CD4-positive, alpha-beta T cell treated with Interferon alpha-2 for 1 hour (primary cell): ENCODE measurements around the gene ERAP2.
A peak's percentile ranks its signal among the peaks of the same experiment; 100 is the strongest.
"Not testable (repeated sequence)": the region's sequence is repeated elsewhere in the genome, so short reads cannot be mapped to it uniquely, and the experiment has no call there.

ENCODE experiments used
- DNase-seq, 2 donors: peaks; one replicate each; pipeline ENCODE4 v3.0.0-alpha.2; 2020 to 2022

The ERAP2 gene

GRCh38 chr5:96863114-96863513 is 13.2 kb upstream of the ERAP2 start:
- no peak for DNase-seq

- no peak for DNase-seq
These were observed 12.2 kb upstream of the ERAP2 start for GRCh38 chr5:96863949-96864584.

GRCh38 chr5:96864922-96865530 is 11.3 kb upstream of the ERAP2 start:
- DNase-seq, result no peak

- DNase-seq, result peak; percentile 55 to 79
These were observed 7.5 kb upstream of the ERAP2 start for GRCh38 chr5:96868603-96869371.

GRCh38 chr5:96869372-96869641 is 7.0 kb upstream of the ERAP2 start:
- DNase-seq, result no peak

- peak; percentile 26 to 37 for DNase-seq
These were observed 5.9 kb upstream of the ERAP2 start for GRCh38 chr5:96870094-96871026.

- DNase-seq, result no peak
These were observed 5.3 kb upstream of the ERAP2 start for GRCh38 chr5:96871027-96871399.

GRCh38 chr5:96871686-96872085 is 4.6 kb upstream of the ERAP2 start:
- peak in 1 of 2 donors; percentile 28 for DNase-seq

GRCh38 chr5:96873449-96873848 is 2.9 kb upstream of the ERAP2 start:
- DNase-seq, result no peak

GRCh38 chr5:96874631-96875030 is 1.7 kb upstream of the ERAP2 start:
- DNase-seq, result no peak

GRCh38 chr5:96875791-96876291 is 459 bp upstream of the ERAP2 start:
- peak in 1 of 2 donors; percentile 52 for DNase-seq

GRCh38 chr5:96876977-96877469 is 723 bp downstream of the ERAP2 start:
- not testable (repeated sequence) for DNase-seq

- no peak for DNase-seq
These were observed 3.4 kb downstream of the ERAP2 start for GRCh38 chr5:96879665-96880064.

- DNase-seq, result no peak
These were observed 4.3 kb downstream of the ERAP2 start for GRCh38 chr5:96880444-96881164.

GRCh38 chr5:96881511-96882115 is 5.3 kb downstream of the ERAP2 start:
- DNase-seq, result no peak

GRCh38 chr5:96883871-96884270 is 7.6 kb downstream of the ERAP2 start:
- DNase-seq, result no peak

GRCh38 chr5:96884995-96885394 is 8.7 kb downstream of the ERAP2 start:
- no peak for DNase-seq

- peak; percentile 70 to 87 for DNase-seq
These were observed 9.4 kb downstream of the ERAP2 start for GRCh38 chr5:96885518-96886338.

- no peak for DNase-seq
These were observed 17.0 kb downstream of the ERAP2 start for GRCh38 chr5:96893342-96893741.

GRCh38 chr5:96896276-96896675 is 20.0 kb downstream of the ERAP2 start:
- peak; percentile 66 to 84 for DNase-seq

GRCh38 chr5:96896806-96897205 is 20.5 kb downstream of the ERAP2 start:
- DNase-seq, result peak; percentile 36 to 66
